ENCODE data around the gene ERC2. TPM values are rescaled to one million over a fixed set of nuclear protein-coding genes. Genes with fewer than 3 reads are reported as not detected.

ERC2 gene
- polyA plus RNA-seq, 3 donors = 0.04 to 0.54 TPM; not detected in 1

GRCh38 chr3:56183529-56183928, 284.7 kb downstream of the ERC2 start:
- WGBS, 3 donors = 61 to 64% (median 63%) methylated on average over 4 of the region's 4 CpGs
- no peak overlapping the region for H3K27ac ChIP-seq (ENCODE audit: low read depth, low read length)

- no peak overlapping the region for H3K27ac ChIP-seq (ENCODE audit: low read depth, low read length)
- 71 to 79% (median 79%) methylated on average over 2 of the region's 2 CpGs for WGBS, 3 donors
Measured at GRCh38 chr3:56180433-56180832, 287.8 kb downstream of the ERC2 start.

DNA sequence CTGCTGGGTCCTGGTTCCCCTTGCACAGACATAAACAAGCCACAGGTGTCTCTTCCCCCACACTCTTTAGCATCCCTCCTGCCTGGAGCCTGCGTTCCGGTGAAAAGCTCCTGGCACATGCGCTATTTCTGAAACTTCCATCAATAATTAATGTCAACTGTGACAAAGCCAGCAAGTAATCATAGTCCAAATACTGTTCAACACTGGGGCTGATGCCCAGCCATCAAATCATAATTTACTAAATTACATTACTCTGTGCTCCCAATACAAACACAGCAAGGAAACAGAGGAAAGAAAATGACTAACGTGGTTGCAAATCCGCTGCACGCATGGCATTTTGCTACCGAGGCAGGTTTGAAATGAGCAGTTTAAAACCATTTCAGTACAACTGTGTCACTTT, 294.7 kb downstream of the ERC2 start:
- WGBS, 3 donors = 55 to 90% (median 86%) methylated on average over 7 of the region's 7 CpGs

DNA sequence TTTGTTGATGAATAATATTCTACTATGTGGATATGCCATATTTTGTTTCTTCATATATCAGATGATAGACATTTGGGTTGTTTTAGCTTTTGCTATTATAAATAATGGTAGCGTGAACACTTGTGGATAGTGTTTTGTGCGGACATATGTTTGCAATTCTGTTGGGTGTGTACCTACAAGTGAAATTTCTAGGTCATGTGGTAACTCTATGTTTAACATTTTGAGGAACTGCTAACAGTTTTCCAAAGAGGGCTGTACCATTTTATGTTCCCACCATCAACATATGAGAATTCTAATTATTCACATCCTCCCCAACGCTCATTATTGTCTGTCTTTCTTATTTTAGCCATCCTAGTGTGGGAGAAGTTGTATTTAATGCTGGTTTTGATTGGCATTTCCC, 303.8 kb downstream of the ERC2 start:
- H3K27ac ChIP-seq (ENCODE audit: low read depth, low read length) = no peak overlapping the region
- 88 to 90% (median 89%) methylated on average over 3 of the region's 3 CpGs for WGBS, 3 donors

More for the DNA sequence above, 294.7 kb downstream of the ERC2 start:
- no peak overlapping the region for H3K27ac ChIP-seq (ENCODE audit: low read depth, low read length)

DNA sequence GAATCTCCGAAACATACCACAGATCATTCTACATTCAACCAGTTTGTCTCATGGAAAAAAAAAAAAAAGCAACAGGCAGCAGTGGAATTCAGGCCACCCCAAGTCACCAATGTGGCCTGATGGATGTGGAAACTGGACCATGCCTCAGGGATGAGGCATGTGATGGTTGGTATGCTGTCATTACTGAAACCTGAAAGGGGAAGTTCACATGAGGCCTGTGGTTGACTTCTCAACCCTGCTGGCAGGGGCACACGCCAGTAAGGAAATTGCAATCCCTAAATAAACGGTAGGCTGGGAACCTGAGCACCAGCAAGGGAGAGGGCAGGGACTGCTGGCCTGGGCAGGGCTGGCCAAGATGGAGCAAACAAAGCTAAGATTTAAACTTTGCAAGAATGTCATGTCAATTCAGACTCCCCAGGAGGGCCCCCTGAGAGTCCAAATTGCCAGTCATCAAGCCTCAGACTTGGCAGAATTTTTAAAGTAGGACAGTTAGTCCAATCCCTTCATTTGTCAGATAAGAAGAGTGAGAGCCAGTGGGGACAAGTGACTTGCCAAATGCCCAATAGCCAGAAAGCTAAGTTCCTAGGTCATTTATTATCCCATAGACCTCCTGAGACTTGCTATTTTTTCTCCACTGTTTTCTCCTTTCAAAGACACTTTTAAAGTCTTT, 310.4 kb downstream of the ERC2 start:
- no peak overlapping the region for H3K27ac ChIP-seq (ENCODE audit: low read depth, low read length)
- WGBS, 3 donors = 38 to 68% (median 40%) methylated on average over 3 of the region's 3 CpGs

GRCh38 chr3:56154297-56154696, 314.0 kb downstream of the ERC2 start:
- no peak overlapping the region for H3K27ac ChIP-seq (ENCODE audit: low read depth, low read length)
- WGBS, 3 donors = 93 to 97% (median 96%) methylated on average over 1 of the region's 1 CpG

GRCh38 chr3:56147354-56147753, 320.9 kb downstream of the ERC2 start:
- H3K27ac ChIP-seq (ENCODE audit: low read depth, low read length) = no peak overlapping the region
- 44 to 73% (median 62%) methylated on average over 3 of the region's 3 CpGs for WGBS, 3 donors

DNA sequence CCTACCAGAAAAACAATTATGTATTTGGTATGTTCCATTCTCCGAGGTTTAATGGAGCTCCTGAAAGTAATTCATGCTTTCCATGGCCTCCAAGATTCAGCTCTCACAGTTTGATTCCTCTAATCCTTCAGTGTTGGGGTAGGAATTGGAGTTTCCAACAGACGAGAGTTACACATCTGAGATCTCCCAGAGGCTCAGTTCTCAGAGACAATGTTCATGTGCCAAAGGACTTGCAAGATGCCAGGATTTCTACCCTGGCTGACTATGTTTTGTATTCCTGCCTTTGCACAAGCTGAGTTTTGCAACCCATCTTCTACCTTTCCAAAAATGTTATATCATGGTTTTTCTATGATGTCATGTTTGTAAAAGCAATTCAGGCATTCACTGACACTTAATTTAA, 322.9 kb downstream of the ERC2 start:
- no peak overlapping the region for H3K27ac ChIP-seq (ENCODE audit: low read depth, low read length)
- WGBS, 3 donors = 54 to 63% (median 59%) methylated on average over 2 of the region's 2 CpGs

- WGBS, 3 donors = 58 to 76% (median 62%) methylated on average over 4 of the region's 4 CpGs
- no peak overlapping the region for H3K27ac ChIP-seq (ENCODE audit: low read depth, low read length)
Measured at GRCh38 chr3:56144805-56145204, 323.5 kb downstream of the ERC2 start.

GRCh38 chr3:56137415-56137814, 330.9 kb downstream of the ERC2 start:
- 46 to 65% (median 58%) methylated on average over 1 of the region's 1 CpG for WGBS, 3 donors

GRCh38 chr3:56136514-56136913, 331.8 kb downstream of the ERC2 start:
- 34 to 54% (median 50%) methylated on average over 2 of the region's 2 CpGs for WGBS, 3 donors

More at GRCh38 chr3:56137415-56137814, 330.9 kb downstream of the ERC2 start:
- no peak overlapping the region for H3K27ac ChIP-seq (ENCODE audit: low read depth, low read length)

DNA sequence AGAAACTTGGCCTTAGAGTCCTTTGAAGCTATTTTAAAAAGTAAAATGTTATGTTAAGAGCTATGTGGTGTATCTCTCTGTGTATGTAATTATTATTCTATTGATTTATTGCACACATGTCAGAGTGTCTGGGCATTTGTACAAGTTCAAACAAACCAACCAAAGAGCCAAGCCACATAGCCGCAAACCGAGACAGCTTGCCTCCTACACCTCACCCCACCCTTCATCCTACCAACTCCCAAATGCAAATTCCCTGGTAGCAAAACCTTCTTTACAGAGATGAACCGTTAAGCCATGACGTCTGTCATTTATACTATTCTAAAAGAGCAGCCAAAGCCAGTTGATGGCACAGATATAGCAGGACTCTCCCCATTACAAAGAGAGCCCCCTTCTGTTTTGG, 332.3 kb downstream of the ERC2 start:
- no peak overlapping the region for H3K27ac ChIP-seq (ENCODE audit: low read depth, low read length)
- 45 to 69% (median 60%) methylated on average over 4 of the region's 4 CpGs for WGBS, 3 donors

More at GRCh38 chr3:56136514-56136913, 331.8 kb downstream of the ERC2 start:
- no peak overlapping the region for H3K27ac ChIP-seq (ENCODE audit: low read depth, low read length)

DNA sequence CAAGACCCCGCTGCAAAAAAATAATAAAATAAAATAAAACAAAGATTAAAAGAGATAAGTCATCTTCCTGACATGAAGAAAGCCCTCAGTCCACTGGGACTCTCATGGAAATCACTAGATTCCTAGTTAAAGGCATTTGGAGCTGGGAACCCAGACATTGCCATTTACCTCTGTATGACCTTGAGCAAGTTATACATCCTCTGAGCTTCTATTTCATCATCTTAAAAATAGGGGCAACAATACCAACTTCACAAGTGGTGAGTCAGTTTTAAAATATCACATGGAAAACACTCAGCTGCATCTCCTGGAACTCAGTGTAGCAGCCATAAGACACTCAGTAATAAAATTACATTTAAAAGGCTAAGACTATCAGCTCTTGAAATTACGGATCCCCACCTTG, 334.8 kb downstream of the ERC2 start:
- H3K27ac ChIP-seq (ENCODE audit: low read depth, low read length) = no peak overlapping the region
- WGBS, 3 donors = 89 to 98% (median 90%) methylated on average over 2 of the region's 2 CpGs

DNA sequence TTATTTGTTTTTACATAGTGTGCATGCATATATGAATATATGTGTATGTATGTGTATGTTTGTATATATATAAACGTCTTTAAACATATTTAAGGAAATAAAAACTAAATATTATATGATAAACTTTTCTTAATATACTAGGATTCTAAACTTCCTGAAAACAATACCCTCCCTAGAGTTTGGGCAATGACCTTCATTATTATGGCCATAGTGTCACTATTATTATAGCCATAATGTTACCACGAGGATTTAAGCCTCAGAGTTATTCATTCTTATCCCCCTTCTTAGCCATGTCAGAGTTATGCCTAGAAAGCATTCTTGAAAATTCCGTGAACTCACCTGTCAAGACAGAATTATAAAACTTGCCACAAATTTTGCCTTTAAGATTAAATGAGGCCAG, 335.5 kb downstream of the ERC2 start:
- no peak overlapping the region for H3K27ac ChIP-seq (ENCODE audit: low read depth, low read length)
- WGBS, 3 donors = 72 to 82% (median 80%) methylated on average over 3 of the region's 3 CpGs

DNA sequence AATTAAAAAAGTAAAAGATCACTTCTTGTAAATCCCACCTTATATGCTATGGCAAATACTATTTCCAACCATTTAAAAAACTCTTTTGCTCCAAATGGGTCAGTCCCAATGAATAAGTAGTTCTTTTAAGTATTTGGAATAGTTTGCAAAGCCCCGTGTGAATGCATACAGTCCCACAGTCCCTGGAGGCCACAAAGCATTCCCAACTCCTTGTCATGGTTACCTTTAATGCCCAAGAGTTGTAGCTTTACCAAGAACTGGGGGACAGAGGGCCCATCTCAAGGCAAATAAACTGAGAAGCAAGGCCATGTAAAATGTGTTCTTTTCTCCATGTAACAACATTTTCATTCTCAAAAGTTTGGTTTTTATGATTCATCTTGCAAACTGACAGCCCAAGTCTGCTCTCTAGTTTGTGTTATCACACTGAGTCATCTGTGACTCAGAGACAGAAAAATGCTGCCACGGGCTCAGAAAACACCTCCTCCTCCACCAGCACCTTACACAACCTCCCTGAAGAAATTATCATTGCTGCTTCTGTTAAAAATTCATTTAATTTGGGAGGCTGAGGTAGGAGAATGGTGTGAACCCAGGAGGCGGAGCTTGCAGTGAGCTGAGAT, 336.2 kb downstream of the ERC2 start:
- H3K27ac ChIP-seq (ENCODE audit: low read depth, low read length) = no peak overlapping the region
- 44 to 62% (median 50%) methylated on average over 3 of the region's 3 CpGs for whole genome bisulfite sequencing, 3 donors

DNA sequence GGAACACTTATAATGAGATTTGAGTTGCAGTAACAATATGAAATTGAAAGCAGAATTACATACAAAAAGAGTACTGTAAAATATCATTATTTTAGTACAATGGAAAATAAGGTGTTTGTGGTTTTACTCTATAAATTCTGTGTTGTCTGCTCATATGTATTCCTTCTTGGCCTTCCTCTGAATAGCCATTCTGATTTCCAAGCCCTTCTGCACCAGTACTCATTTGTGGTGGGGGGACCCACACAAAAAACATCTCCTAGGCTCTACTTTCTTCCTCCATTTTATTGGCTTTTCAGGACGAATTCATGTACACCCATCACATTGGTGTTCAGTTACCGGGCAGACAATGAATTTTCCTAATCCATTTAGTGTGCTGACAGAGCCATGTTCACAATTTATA, 338.2 kb downstream of the ERC2 start:
- 74 to 87% (median 86%) methylated on average over 2 of the region's 2 CpGs for WGBS, 3 donors

DNA sequence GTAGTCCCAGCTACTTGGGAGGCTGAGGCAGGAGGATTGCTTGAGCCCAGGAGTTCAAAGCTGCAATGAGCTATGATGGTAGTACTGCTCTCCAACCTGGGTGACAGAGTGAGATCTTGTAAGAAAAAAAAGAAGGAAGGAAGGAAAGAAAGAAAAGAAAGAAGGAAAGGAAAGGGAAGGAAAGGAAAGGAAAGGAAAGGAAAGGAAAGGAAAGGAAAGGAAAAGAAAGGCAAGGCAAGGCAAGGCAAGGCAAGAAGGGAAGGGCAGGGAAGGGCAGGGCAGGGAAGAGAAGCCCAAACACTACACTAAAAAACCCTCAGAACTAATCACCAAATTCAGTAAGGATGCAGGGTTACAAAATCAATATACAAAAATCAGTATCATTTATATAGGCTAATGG, 341.6 kb downstream of the ERC2 start:
- no peak overlapping the region for H3K27ac ChIP-seq (ENCODE audit: low read depth, low read length)

More for the DNA sequence above, 338.2 kb downstream of the ERC2 start:
- no peak overlapping the region for H3K27ac ChIP-seq (ENCODE audit: low read depth, low read length)

DNA sequence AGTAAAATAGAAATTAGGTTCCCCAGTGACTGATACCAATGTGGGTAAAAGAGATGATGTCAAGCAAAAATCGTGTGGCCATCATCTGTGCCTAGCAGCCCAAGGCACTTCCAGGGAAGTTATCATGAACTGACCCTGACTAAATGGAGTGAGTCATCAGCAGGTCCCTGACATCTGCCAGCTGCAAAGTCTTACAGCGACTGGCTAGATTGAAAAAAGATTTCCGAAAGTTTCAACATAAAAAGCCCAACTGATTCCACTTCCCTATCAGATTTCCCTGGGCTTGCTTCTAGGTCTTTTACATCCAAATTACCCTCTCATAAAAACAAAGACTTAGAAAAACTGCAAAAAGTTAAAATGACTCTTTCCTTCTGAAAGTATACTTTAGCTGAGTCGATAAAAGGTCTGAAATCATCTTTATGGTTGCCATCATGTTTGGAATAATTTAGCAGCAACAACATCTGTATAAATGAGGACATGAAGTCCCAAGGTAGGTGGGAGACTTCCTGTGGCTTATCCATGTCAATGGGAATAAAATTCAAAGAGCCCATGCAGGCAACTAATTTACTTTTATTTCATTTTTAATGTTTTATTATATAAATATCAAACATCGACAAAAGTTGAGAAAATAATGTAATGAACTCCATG, 342.8 kb downstream of the ERC2 start:
- H3K27ac ChIP-seq (ENCODE audit: low read depth, low read length) = no peak overlapping the region
- 44 to 45% (median 44%) methylated on average over 5 of the region's 5 CpGs for WGBS, 3 donors

DNA sequence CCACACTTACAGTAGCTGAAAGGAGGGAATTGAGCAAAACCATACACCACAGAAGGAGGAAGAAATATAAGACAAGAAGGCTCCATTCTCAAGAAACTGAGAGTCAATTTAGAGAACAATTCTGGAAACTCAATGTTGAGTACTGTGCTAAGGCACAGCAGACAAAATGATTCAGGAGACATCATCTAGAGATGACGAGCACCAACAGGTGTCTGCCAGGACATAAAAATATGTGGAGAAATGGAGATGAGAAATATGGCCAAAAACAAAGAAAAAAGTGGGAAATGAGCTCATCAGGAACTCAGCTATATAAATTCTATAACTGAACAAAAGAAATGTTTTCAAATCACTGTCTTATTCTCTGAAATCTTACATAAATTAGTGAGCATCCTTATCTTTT, 343.7 kb downstream of the ERC2 start:
- H3K27ac ChIP-seq (ENCODE audit: low read depth, low read length) = no peak overlapping the region
- WGBS, 3 donors = 74 to 75% (median 74%) methylated on average over 1 of the region's 1 CpG

GRCh38 chr3:56123487-56123886, 344.8 kb downstream of the ERC2 start:
- WGBS, 3 donors = 76 to 87% (median 85%) methylated on average over 3 of the region's 3 CpGs

More at GRCh38 chr3:56123487-56123886, 344.8 kb downstream of the ERC2 start:
- H3K27ac ChIP-seq (ENCODE audit: low read depth, low read length) = no peak overlapping the region

Measured in adipose tissue (tissue), 3 donors.